Neural cell (in vitro differentiated cells): Measurements from ENCODE around the gene AGPAT2. TPM values are rescaled to one million over a fixed set of nuclear protein-coding genes. Genes with fewer than 3 reads are reported as not detected.

Experiments used
- H2AFZ ChIP-seq: fragments of 200-600, 300-800 bp; sonication (generic), shearing (Covaris generic); 2 replicates; pipeline ENCODE4 v1.6.0; 2014; ENCODE audit warnings: low read depth, mild to moderate bottlenecking, antibody characterized with exemption, low read length, moderate library complexity
- H3F3A ChIP-seq: fragments of 200-600 bp; shearing (Covaris generic); 2 replicates; pipeline ENCODE4 v1.6.1; 2016; ENCODE audit warnings: mild to moderate bottlenecking, moderate library complexity, mixed read lengths, antibody characterized with exemption, low read length; ENCODE audit not compliant: insufficient read depth, poor library complexity, severe bottlenecking
- H3K27ac ChIP-seq: fragments of 200-600, 300-800 bp; sonication (generic), shearing (Covaris generic); 2 replicates; pipeline ENCODE4 v1.5.1; 2014; ENCODE audit warnings: mild to moderate bottlenecking, low read length, moderate library complexity
- H3K27me3 ChIP-seq: fragments of 300-800, 200-600 bp; sonication (generic), shearing (Covaris generic); 2 replicates; pipeline ENCODE4 v1.6.0; 2014; ENCODE audit warnings: mild to moderate bottlenecking, low read depth, low read length, moderate library complexity; ENCODE audit not compliant: insufficient read depth
- H3K36me3 ChIP-seq: fragments of 300-800, 200-600 bp; sonication (generic), shearing (Covaris generic); 2 replicates; pipeline ENCODE4 v1.5.1; 2014; ENCODE audit warnings: mild to moderate bottlenecking, antibody characterized with exemption, low read length, moderate library complexity; ENCODE audit not compliant: insufficient read depth
- H3K4me2 ChIP-seq: fragments of 300-800, 200-600 bp; sonication (generic), shearing (Covaris generic); 2 replicates; pipeline ENCODE4 v1.6.0; 2014; ENCODE audit warnings: mild to moderate bottlenecking, low read length
- H3K4me3 ChIP-seq: fragments of 300-800, 200-600 bp; sonication (generic), shearing (Covaris generic); 2 replicates; pipeline ENCODE4 v1.5.1; 2014; ENCODE audit warnings: mild to moderate bottlenecking, low read length, moderate library complexity
- H3K79me2 ChIP-seq: fragments of 200-600 bp; shearing (Covaris generic); replicated peaks from 2 replicates; pipeline ENCODE4 v1.6.0; 2014; ENCODE audit warnings: mild to moderate bottlenecking, low read length, moderate library complexity; ENCODE audit not compliant: insufficient read depth
- H3K9ac ChIP-seq: fragments of 300-800, 200-600 bp; sonication (generic), shearing (Covaris generic); 2 replicates; pipeline ENCODE4 v1.6.1; 2016; ENCODE audit warnings: mild to moderate bottlenecking, low read length, mixed read lengths
- H3K9me2 ChIP-seq: fragments of 200-600 bp; shearing (Covaris generic); 2 replicates; pipeline ENCODE4 v1.6.1; 2016; ENCODE audit warnings: mild to moderate bottlenecking, low read length, mixed read lengths; ENCODE audit not compliant: insufficient read depth
- H3K9me3 ChIP-seq: fragments of 200-600, 300-800 bp; sonication (generic), shearing (Covaris generic); 2 replicates; pipeline ENCODE4 v1.6.1; 2016; ENCODE audit warnings: mild to moderate bottlenecking, mixed run types, low read length, moderate library complexity, mixed read lengths
- H4K20me1 ChIP-seq: fragments of 200-600 bp; shearing (Covaris generic); 2 replicates; pipeline ENCODE4 v1.6.1; 2016; ENCODE audit warnings: mild to moderate bottlenecking, mixed run types; ENCODE audit not compliant: insufficient read depth
- CTCF ChIP-seq: fragments of 450-650 bp; IDR thresholded peaks from 2 replicates; pipeline ENCODE4 v1.5.1; 2014; ENCODE audit warnings: antibody characterized with exemption, mild to moderate bottlenecking, moderate library complexity; ENCODE audit not compliant: poor library complexity, severe bottlenecking
- EP300 ChIP-seq: fragments of 450-650 bp; conservative IDR thresholded peaks from 2 replicates; pipeline ENCODE4 v1.6.1; 2014; ENCODE audit warnings: antibody characterized with exemption, mild to moderate bottlenecking, moderate library complexity; ENCODE audit not compliant: poor library complexity, severe bottlenecking
- EZH2 ChIP-seq: fragments of 200-600, 300-800 bp; shearing (Covaris generic), sonication (generic); IDR thresholded peaks from 2 replicates; pipeline ENCODE4 v1.6.1; 2014; ENCODE audit warnings: antibody characterized with exemption, low read length, borderline replicate concordance, mild to moderate bottlenecking; ENCODE audit not compliant: insufficient read depth, poor library complexity, severe bottlenecking
- MXI1 ChIP-seq: fragments of 450-650 bp; conservative IDR thresholded peaks from 2 replicates; pipeline ENCODE4 v1.6.1; 2014; ENCODE audit warnings: antibody characterized with exemption, mild to moderate bottlenecking; ENCODE audit not compliant: poor library complexity, severe bottlenecking
- POLR2AphosphoS5 ChIP-seq: IDR thresholded peaks from 2 replicates; pipeline ENCODE4 v1.6.1; 2012
- RAD21 ChIP-seq: fragments of 450-650 bp; conservative IDR thresholded peaks from 2 replicates; pipeline ENCODE4 v1.6.1; 2014; ENCODE audit warnings: antibody characterized with exemption, mild to moderate bottlenecking, moderate library complexity
- REST ChIP-seq: IDR thresholded peaks from 2 replicates; pipeline ENCODE4 v1.6.1; 2012; ENCODE audit warnings: borderline replicate concordance
- SMC3 ChIP-seq: fragments of 450-650 bp; conservative IDR thresholded peaks from 2 replicates; pipeline ENCODE4 v1.6.1; 2014; ENCODE audit warnings: antibody characterized with exemption, mild to moderate bottlenecking, moderate library complexity; ENCODE audit not compliant: poor library complexity
- TAF1 ChIP-seq: IDR thresholded peaks from 2 replicates; pipeline ENCODE4 v1.6.1; 2012; ENCODE audit warnings: low read depth
- polyA plus RNA-seq: library from polyadenylated mRNA; depleted of rRNA; stranded (reverse); fragments of >200 nt; gene quantifications from 2 replicates; pipeline ENCODE4 v1.2.3, GENCODE V29; 2014

Gene AGPAT2
- polyA plus RNA-seq, 1 donor from 2014 or later, result 1.3 TPM

GRCh38 chr9:136626740-136627642 lies 60.3 kb downstream of the AGPAT2 start:
- Histone ChIP-seq H3K4me2 (no peak overlapping the region), H3K36me3 (no peaks in the 10 kb centered on the region), H4K20me1 (no peaks in the 10 kb centered on the region), H3K27me3 (no peaks in the 10 kb centered on the region), H3K27ac (no peak overlapping the region), H2AFZ (no peak overlapping the region), H3K9me2 (no peaks in the 10 kb centered on the region), H3K4me3 (no peak overlapping the region), H3K9me3 (no peaks in the 10 kb centered on the region), H3K79me2 (no peaks in the 10 kb centered on the region), H3F3A (no peaks in the 10 kb centered on the region), H3K9ac (no peak overlapping the region)
- TF ChIP-seq EZH2, result no peak
- no peak for TF ChIP-seq SMC3
- no peak for TF ChIP-seq CTCF
- TF ChIP-seq RAD21, result no peak
- TF ChIP-seq POLR2AphosphoS5, result no peak
- TF ChIP-seq REST, result no peak
- TF ChIP-seq EP300, result no peak
- no peak for TF ChIP-seq MXI1

GRCh38 chr9:136626066-136626725 lies 61.1 kb downstream of the AGPAT2 start:
- H3K4me3 ChIP-seq, result no peak overlapping the region
- no peaks in the 10 kb centered on the region for H3K79me2 ChIP-seq
- H3K4me2 ChIP-seq, result no peak overlapping the region
- H4K20me1 ChIP-seq, result no peaks in the 10 kb centered on the region
- TF ChIP-seq SMC3, result no peak
- TF ChIP-seq EP300, result no peak
- TF ChIP-seq TAF1, result no peak
- TF ChIP-seq CTCF, result no peak
- no peak for TF ChIP-seq EZH2
- no peak for TF ChIP-seq RAD21
- no peak for TF ChIP-seq POLR2AphosphoS5
- TF ChIP-seq REST, result no peak
- no peak for TF ChIP-seq MXI1
- H3K9ac ChIP-seq, result no peak overlapping the region
- no peaks in the 10 kb centered on the region for H3F3A ChIP-seq
- H3K36me3 ChIP-seq, result no peaks in the 10 kb centered on the region
- H3K27me3 ChIP-seq, result no peaks in the 10 kb centered on the region
- H3K9me2 ChIP-seq, result no peaks in the 10 kb centered on the region
- no peak overlapping the region for H3K27ac ChIP-seq
- no peak overlapping the region for H2AFZ ChIP-seq
- H3K9me3 ChIP-seq, result no peaks in the 10 kb centered on the region
